Stimulated activated CD8-positive, alpha-beta memory T cell treated with anti-CD3 and anti-CD28 coated beads, Interleukin-4, amount 100 ng/mL, for 24 hours (primary cell): ENCODE measurements around the gene TLE3.

Experiments used
- DNase-seq: peaks from one replicate; pipeline ENCODE4 v3.0.0-alpha.2; 2020; ENCODE audit warnings: low read depth

Gene TLE3

GRCh38 chr15:70061696-70062270 lies 35.9 kb downstream of the TLE3 start:
- DNase-seq = no peak

DNA sequence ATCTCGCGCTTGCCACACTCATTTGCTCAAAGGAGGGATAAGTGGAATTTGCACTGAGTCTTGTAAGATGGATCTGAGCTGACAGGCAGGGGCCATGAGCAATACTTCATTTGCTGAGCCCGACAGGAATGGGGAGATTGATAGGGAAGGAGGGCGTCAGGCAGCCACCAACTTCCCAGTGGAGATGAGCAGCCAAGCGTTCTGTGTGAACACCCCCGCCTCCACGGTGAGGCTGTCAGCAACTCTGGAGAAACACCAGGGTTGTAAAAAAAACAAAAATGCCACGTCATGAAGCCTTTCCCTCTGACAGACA lies 36.8 kb downstream of the TLE3 start:
- DNase-seq = no peak

DNA sequence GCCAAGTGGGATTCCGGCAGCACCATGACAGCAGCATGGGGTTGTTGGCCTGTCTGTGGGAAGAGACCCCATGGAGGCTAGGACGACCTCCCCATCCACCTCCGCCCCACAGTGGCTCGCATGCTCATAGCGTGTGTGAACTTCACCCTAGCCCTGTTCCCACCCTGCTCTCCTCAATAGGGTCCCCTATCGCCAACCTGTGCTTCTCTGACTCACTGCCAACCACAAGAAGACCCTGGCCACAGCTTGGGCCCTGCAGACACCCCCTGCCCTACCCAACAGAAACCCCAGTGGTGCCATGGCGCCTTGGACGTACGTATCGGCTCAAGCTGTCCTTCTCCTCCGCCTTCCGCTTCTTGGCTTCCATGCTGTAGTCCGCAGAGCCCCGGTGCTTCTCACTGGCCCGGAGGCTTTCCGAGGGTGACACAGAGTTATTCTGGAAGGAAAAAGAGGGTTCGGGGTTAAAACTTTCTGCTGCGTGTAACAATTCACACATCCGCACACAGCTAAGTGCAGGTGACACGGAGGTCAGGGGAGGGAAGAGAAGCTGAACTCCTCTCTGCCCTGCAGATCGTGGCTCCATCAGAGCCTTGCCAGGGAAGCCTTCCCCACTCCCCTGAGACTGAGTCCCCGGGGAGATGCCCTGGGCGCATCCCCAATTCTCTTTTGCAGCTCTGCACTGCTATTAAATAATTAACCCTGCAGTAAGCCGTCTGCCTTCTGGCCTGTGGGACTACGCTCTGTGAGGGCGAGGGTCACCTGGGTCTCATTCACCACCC lies 37.3 kb downstream of the TLE3 start:
- no peak for DNase-seq

- no peak for DNase-seq
Measured at GRCh38 chr15:70059476-70060213, 38.1 kb downstream of the TLE3 start.

- DNase-seq = no peak
Measured at GRCh38 chr15:70058642-70059360, 38.9 kb downstream of the TLE3 start.

- no peak for DNase-seq
Measured at GRCh38 chr15:70057931-70058641, 39.6 kb downstream of the TLE3 start.

DNA sequence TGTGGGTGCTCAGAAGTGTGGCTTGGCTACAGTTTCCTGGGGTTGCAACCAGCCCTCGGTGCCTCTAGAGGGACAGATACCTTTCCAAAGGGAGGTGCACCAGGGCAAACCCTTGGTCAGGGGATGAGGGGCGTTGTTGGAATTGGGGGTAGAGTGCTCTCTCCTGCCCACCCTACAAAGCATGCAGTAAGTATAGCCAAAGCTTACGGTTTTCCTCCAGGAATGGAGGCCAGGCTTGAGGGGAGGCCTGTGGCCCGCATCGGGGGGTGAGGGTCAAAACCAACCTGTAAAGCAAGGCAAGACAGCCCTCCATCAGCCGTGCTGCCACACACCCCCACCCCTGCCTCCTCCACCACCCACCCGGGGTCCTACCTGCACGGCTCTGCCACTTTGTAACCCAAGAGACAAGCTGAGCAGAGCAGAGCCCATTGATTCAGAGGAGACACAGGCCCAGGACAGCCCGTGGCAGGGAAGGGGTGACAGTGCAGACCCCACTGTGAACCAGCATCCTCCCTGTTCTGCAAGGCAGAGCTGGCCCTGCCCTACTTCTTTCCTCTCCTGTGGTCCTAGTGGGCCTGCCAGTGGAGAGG lies 41.5 kb downstream of the TLE3 start:
- DNase-seq = no peak

GRCh38 chr15:70055601-70056051 lies 42.1 kb downstream of the TLE3 start:
- no peak for DNase-seq

GRCh38 chr15:70054884-70055387 lies 42.8 kb downstream of the TLE3 start:
- no peak for DNase-seq

DNA sequence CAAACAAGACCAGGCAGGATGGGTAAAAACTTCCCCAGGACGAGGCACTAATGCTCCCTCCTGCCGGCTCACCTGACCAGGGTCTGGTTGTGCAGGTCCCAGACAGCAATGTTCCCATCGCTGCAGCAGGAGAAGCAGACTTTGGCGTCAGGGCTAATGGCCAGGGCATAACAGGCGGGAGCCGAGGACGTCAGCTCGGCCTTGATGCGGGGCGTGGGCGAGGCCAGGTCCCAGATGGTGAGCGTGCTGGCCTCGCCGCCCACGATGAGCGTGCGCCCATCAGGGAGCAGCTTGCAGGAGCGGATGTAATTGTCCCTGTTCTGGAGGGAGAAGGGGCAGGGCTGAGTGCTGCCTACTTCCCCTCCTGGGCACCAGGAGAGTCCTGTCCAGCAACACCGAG lies 43.4 kb downstream of the TLE3 start:
- DNase-seq = no peak

DNA sequence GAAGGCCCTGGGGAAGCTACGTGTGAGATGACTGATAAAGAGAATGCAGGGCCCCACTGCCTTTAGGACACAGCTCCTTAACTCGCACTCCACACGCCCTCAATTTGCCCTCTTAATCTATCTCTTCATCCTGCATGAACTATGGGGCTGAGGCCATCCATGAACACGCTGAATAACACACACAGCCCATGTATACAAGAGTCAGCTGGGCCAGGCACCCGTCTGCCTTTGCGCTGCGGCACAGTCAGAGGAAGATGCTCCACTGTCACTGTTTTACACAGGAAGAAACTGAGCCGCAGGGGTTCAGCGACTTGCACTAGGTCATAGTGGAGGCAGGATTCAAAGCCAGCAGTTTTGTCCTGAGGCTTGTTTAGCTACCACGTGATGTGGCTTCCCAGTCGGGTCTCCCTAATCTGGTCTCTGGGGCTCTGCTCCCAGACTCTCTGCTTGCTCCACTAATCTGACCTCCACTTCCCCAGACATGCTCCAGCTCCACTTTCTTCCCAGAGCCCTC lies 43.9 kb downstream of the TLE3 start:
- DNase-seq = no peak

GRCh38 chr15:70053001-70053715 lies 44.6 kb downstream of the TLE3 start:
- no peak for DNase-seq

GRCh38 chr15:70051948-70052633 lies 45.6 kb downstream of the TLE3 start:
- no peak for DNase-seq

- DNase-seq = no peak
Measured at GRCh38 chr15:70050970-70051369, 46.7 kb downstream of the TLE3 start.

GRCh38 chr15:70050441-70050840 lies 47.3 kb downstream of the TLE3 start:
- no peak for DNase-seq

DNA sequence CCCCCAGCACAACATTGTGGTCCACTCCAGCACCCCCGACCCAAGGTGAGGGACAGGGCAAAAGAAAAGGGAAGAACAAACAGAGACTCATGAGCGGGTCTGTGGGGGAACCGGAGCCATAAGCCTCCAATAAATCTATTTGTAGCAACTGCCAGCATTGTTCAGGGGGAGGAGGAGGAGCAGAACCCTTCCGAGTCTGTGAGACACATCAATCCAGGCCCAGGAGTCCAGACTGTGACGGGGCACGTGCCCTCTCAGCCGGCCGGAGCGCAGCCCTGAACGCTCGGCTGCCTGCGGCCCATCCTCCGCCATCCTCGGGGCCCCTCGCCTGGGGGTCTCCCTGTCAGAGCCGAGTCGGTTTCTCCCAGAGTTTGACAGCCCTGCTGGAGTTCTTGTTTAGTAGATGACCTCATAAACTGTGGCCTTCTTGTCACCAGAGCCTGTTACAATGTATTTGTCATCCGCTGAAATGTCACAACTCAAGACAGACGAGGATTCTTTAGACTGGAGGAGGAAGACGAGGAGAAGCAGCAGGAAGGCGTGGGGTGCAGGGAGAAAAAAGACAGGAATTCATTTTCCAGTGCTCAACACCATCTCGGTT lies 47.9 kb downstream of the TLE3 start:
- no peak for DNase-seq

- no peak for DNase-seq
Measured at GRCh38 chr15:70048578-70049514, 48.9 kb downstream of the TLE3 start.

DNA sequence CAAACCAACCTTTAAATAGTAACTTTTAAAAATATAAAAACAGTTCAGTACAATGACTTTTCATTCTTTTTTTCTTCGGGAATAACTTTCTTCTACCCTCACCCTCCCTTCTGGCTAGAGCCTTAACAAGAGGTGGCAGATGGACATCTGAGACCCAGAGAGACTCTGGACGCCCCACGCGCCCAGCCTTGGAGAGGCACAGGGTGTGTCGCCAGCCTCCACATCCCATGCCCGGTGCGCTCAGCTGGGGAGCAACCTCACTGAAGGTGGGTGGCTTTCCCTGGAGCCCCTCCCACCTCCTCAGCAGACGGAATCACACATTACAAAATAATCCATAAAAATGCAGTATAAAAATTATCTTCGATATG lies 49.5 kb downstream of the TLE3 start:
- DNase-seq = no peak
